Cardiac septum (tissue), 1 donor: ENCODE measurements around the gene DNASE2. TPM values are rescaled to one million over a fixed set of nuclear protein-coding genes. Genes with fewer than 3 reads are reported as not detected.

Experiments
- DNase-seq: peaks from one replicate; pipeline ENCODE4 v3.0.0-alpha.2; 2020; ENCODE audit warnings: low spot score
- intact Hi-C: fragments of 100-400 bp; cut with DNase I; formaldehyde crosslinking; loops from one replicate; pipeline ENCODE4 v1.14.0; 2022
- total RNA-seq: library from RNA; stranded (reverse); fragmentation: NEBNext Ultra II Directional; extraction: Animal tissue kit (Norgen Biotek cat#: 25700); gene quantifications from one replicate; pipeline ENCODE4 v1.2.1, GENCODE V29; 2021
- donor health status: DM: no; HTN: no; CAD: no.

Gene DNASE2
- total RNA-seq, 1 donor from 2014 or later = 21.3 TPM

GRCh38 chr19:12888006-12888603 is 6.9 kb upstream of the DNASE2 start:
- no peak for DNase-seq
- intact Hi-C loops = loop anchor here (5.0 kb wide), 1 partner anchor 69 kb away; the partner anchor contains the start of gene GADD45GIP1

- intact Hi-C loops = loop anchor here (5.0 kb wide), 1 partner anchor 70 kb away; the partner anchor contains the start of gene GADD45GIP1
- no peak for DNase-seq
Observed at GRCh38 chr19:12886969-12887747, 5.9 kb upstream of the DNASE2 start, which contains the start of gene KLF1. TSS of gene KLF1 (minus strand) at chr19:12887201. CDS start at chr19:12887140, 61 bp downstream.

GRCh38 chr19:12886651-12886968 is 5.4 kb upstream of the DNASE2 start:
- intact Hi-C loops = loop anchor here (5.0 kb wide), 1 partner anchor 71 kb away; the partner anchor contains the start of gene GADD45GIP1
- no peak for DNase-seq

GRCh38 chr19:12885749-12886650 is 4.8 kb upstream of the DNASE2 start:
- DNase-seq = no peak
- intact Hi-C loops = loop anchor here (5.0 kb wide), 1 partner anchor 71 kb away; the partner anchor contains the start of gene GADD45GIP1

- intact Hi-C loops = loop anchor here (5.0 kb wide), 1 partner anchor 72 kb away; the partner anchor contains the start of gene GADD45GIP1
- DNase-seq = peak; percentile 91
Observed at GRCh38 chr19:12884926-12885748, 3.9 kb upstream of the DNASE2 start.

GRCh38 chr19:12884627-12884925 is 3.3 kb upstream of the DNASE2 start:
- DNase-seq = no peak
- intact Hi-C loops = no loop called here

GRCh38 chr19:12884202-12884601 is 3.0 kb upstream of the DNASE2 start:
- DNase-seq = no peak
- intact Hi-C loops = no loop called here

GRCh38 chr19:12882589-12882988 is 1.3 kb upstream of the DNASE2 start:
- intact Hi-C loops = no loop called here

GRCh38 chr19:12880551-12881171 is 588 bp downstream of the DNASE2 start:
- intact Hi-C loops = no loop called here
- DNase-seq = no peak

More at GRCh38 chr19:12882589-12882988, 1.3 kb upstream of the DNASE2 start:
- no peak for DNase-seq

- intact Hi-C loops = no loop called here
- no peak for DNase-seq
Observed at GRCh38 chr19:12875086-12875485, 6.2 kb downstream of the DNASE2 start.

- no peak for DNase-seq
- intact Hi-C loops = no loop called here
Observed at GRCh38 chr19:12873891-12874745, 7.1 kb downstream of the DNASE2 start.

- no peak for DNase-seq
- intact Hi-C loops = no loop called here
Observed at GRCh38 chr19:12872941-12873890, 8.0 kb downstream of the DNASE2 start.

- DNase-seq = no peak
- intact Hi-C loops = no loop called here
Observed at GRCh38 chr19:12872255-12872654, 9.0 kb downstream of the DNASE2 start.

GRCh38 chr19:12871681-12872080 is 9.6 kb downstream of the DNASE2 start:
- intact Hi-C loops = no loop called here
- DNase-seq = no peak

GRCh38 chr19:12868540-12869112 is 12.6 kb downstream of the DNASE2 start:
- no peak for DNase-seq
- intact Hi-C loops = no loop called here
